Muscle of arm (tissue), 12 donors: ENCODE measurements around the gene MAGI1. TPM values are rescaled to one million over a fixed set of nuclear protein-coding genes. Genes with fewer than 3 reads are reported as not detected.

Experiments used
- DNase-seq: peaks from one replicate; pipeline ENCODE4 v3.0.0-alpha.2; 2013
- polyA plus RNA-seq, 12 donors: library from polyadenylated mRNA; unstranded; fragments of 120-200 nt; gene quantifications; one replicate each; pipeline ENCODE4 v1.2.1, GENCODE V29; 2013; ENCODE audit not compliant: insufficient read length in 12 of 12

MAGI1 gene
- polyA plus RNA-seq, 12 donors = 10.7 to 34.9 (median 14.0) TPM; not detected in 1

DNA sequence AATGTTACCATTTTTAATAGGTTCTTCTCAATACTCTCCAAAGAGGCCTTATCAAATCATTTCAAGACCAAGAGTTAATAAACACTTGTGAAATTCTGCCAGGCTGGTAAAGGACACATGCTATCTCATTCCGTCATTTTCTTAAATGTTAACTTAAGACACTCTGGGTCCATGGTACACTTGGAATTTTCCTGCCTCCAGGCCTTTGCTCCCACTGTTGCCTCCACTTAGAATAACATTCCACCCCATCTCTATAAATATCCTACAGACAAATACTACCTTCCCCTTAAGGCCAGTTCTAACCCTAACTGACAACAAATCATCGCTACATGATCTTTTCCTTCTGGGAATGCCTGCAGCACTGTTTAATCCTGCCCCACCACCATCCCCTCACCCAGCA lies 24.1 kb downstream of the MAGI1 start:
- DNase-seq = no peak

- DNase-seq = no peak
These were observed 24.7 kb downstream of the MAGI1 start for GRCh38 chr3:66014056-66014455.

DNA sequence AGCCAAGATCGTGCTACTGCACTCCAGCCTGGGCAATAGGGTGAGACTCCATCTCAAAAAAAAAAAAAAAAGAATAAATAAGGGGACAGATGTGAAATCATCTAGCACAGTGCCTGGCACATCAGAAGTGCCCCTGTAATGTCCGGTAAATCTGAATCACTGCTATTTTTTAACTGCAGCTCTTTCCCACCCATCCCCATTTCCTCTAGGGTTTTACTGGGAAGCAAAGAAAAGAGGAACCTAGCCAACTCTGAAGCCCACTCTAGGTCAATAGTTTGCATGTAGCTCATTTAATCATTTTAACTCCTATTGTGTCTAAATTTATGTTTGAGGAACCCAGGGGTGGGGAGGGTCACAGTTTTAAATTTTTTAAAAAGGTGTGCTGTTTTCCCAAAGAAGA lies 26.0 kb downstream of the MAGI1 start:
- no peak for DNase-seq

GRCh38 chr3:66010739-66011655 lies 27.7 kb downstream of the MAGI1 start:
- DNase-seq = no peak

DNA sequence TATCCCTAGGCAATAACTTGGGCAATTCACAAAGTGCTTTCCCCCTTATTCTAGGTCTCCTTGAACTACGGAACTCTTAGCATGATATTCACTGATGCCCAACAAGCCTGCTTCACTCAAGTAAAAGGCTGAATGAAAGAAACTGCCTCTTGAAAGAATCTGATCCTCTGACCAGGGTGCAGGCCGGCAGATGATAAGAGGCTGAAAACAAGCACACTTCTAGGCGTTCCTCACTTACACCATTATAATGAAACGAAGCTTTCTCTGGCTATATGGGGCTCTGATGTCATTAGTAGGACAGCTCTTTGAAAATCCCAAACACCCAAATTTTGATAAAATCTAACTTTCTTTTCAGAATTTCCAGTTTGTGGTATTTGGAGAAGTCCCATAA lies 28.4 kb downstream of the MAGI1 start:
- DNase-seq = no peak

DNA sequence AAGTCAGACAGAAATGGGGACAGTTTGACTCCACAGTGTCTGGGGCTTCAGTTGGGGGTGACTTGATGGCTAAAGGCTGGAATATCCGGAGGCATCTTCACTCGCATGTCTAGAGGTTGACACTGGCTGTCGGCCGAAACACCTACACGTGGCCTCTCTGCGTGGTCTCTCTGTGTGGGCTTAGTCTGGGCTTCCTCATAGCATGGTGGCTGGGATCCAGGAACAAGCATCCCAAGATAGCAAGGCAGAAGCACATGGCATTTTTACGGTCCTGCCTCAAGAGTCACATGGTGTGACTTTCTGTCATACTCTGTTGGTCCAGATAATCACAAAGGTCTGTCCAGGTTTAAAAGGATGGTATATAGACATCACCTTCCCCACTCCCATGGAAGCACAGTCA lies 34.5 kb downstream of the MAGI1 start:
- no peak for DNase-seq

GRCh38 chr3:66001626-66002025 lies 37.1 kb downstream of the MAGI1 start:
- no peak for DNase-seq

DNA sequence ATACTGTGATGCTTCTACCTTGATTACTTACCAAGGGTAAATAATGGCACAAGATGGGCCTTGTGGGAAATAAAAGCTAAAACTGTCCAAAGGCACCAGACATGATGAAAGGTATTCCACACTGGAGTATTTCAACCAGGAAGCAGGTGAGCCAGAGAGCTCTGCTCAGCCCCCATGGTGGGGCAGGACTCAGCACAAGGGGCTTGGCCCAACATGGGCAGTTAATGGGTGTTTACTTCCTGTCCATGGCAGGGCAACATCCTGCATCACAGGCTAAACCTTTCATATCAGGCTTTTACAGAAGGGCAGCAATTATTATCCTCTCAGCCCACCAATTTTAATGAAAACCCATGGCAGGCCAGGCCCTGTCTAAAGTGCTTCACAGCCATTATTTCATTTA lies 38.2 kb downstream of the MAGI1 start:
- no peak for DNase-seq

DNA sequence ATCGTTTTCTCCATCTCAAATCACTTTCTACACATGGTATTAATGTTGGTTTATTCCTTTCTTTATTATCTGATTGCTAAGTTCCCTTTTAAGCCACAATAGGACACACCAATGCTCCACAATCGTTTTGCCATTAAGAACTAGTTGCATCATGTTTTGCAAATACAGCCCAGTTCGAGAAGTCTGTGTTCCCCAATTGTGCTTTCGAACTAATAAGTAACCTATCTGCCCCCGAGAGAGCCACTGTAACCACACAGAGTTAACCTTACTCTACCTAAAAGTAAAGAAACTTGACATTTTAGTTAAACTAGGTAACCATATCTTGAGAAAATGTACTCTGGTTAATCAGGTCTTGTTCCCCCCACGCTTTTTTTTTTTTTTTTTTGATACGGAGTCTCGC lies 39.1 kb downstream of the MAGI1 start:
- DNase-seq = no peak

GRCh38 chr3:65996589-65996988 lies 42.1 kb downstream of the MAGI1 start:
- DNase-seq = no peak

- no peak for DNase-seq
These were observed 43.2 kb downstream of the MAGI1 start for GRCh38 chr3:65995515-65995914.

DNA sequence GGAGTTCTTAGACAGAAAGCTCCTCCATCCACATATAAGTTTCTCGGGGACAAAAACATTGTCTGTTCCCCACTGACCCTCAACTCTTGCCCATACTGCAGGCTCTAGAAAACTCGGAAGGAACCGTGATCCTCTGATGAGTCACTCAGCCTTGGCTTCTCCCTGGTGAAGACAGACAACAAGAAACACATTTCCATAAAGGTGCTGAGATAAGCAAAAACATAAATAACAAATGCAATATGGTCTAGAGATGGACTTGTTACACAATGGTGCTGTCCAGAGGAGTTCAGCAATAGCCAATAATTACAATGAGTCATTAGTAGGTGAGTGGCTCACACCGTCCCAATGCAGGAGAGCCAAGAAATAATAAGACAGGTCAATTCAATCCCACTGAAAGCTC lies 43.7 kb downstream of the MAGI1 start:
- DNase-seq = no peak

DNA sequence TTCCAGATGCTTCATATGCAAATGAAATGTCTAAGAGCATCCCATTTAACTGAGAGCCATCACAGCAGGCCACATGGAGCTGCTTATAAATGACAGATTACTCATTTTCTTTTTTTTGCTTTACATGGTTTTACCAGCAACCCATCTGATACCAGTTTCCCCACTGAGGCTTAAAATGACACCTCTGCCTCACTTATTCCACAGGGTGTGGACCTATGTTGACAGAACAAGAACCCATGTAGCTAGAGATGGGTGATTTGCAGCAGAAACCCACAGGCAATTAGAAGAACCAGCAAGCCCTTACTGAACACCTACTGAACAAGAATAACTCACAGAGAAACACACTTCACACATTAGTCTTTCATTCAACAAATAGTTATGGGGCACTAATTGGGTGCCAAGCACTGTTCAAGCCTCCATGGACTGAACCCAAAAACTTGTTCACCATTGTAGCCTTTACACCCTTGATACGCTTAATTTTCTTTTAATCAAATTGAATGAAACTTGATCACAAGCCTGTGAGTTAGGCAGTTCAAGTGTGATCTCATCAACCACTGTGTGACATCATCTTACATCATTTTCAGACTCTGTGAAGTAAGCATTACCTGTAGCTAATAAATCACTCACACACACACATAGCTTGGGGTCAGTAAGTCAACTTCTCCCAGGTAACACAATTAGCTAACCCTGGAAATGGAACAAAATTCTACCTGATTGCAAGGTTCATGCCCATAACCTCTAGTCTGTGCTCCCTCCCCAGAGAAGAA lies 45.4 kb downstream of the MAGI1 start:
- no peak for DNase-seq

- no peak for DNase-seq
These were observed 46.6 kb downstream of the MAGI1 start for GRCh38 chr3:65992106-65992505.

GRCh38 chr3:65988411-65989180 lies 50.1 kb downstream of the MAGI1 start:
- no peak for DNase-seq

- DNase-seq = no peak
These were observed 52.4 kb downstream of the MAGI1 start for GRCh38 chr3:65986285-65986684.

DNA sequence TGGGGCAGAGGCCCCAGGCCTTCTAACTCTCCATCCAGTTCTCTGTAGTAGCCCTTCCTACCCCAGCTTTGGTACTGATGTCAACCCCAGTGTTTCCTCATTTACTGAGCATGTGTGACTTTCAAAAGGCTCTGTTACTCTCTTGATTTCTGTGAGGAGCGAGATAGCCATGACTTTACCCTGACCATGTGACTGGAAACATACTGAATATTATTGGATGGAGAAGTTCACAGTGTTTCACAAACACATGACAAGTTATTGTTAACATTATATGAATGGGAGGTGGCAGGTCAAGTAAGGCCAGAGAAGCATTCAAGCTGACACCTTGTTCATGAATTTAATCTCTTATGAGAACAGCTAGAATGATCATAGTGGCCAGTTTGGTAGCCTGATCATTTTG lies 53.7 kb downstream of the MAGI1 start:
- no peak for DNase-seq

DNA sequence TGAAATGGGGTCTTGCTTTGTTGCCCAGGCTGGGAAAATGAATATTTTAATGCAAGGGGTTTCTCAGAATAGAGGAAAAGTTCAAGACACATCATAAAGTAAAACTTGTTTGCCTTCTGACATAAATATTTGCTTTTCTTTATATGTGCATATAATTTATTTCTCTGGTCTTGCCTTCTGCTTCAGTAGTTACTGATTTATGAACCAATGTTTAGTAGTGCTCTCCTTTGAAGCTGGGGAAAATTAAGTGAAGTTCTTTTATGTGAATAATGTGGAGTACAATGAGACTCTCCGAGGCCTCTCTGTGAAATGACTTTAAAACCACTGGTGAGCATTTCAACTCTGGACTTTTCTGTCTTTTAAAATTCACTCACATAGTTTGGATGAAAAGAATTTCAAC lies 55.6 kb downstream of the MAGI1 start:
- DNase-seq = no peak

DNA sequence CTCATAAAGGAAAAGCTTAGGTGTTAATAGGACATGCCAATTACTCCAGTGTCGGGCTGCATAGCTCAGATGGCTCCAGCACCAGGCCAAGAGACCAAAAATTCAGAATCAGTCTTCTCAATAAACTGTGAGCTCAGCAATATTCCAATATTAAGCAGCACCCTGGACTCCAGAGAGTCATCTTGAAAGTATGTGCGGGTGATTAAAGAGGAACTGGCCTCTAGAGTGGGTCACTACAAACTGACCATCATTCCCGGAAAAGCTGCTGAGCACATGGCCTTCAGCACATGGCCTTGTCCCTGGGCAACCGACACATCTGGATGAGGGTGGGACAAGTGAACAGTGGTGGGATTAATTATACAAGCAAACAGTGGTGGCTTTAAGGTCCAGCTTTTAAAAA lies 59.0 kb downstream of the MAGI1 start:
- no peak for DNase-seq

DNA sequence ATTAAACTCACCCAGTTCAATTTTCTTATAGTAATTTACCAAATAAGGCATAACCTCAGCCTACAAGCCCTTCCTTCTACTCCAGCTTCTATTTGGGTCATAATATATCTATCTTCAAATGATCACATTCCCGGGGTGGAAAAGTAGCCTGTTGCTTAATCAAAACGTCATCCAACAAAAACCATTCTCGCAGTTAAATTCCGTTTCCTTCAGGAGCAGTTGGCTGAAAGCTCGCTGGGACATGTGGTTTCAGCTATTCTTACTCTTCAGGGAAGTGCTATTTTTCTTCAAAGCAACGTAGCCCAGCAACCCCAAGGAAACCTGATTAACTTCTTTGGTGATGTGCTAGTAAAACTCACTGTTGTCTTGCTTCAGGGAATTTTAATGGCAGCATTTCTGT lies 59.6 kb downstream of the MAGI1 start:
- DNase-seq = peak; percentile 38

GRCh38 chr3:65978116-65978515 lies 60.6 kb downstream of the MAGI1 start:
- no peak for DNase-seq

DNA sequence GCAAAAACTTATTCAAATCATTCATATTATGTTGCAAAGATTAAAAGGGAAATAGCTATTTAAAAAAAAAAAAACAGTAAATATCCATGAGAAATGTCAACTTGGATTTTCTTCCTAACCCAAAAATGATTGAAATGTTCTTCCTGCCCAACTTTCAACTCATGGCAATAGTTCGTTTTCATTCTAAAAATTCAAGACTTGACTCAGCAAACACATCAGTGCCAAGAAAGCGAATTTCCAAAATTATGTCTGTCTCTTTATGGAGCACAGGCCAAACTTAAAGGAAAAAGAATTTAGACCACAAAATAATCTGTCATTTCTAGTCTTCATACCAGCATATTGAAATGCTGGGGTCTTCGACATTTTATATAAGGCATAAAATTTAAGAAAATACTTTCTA lies 63.7 kb downstream of the MAGI1 start:
- DNase-seq = no peak
